ENCODE results near the gene AHDC1.
"Not testable (repeated sequence)": the region's sequence is repeated elsewhere in the genome, so short reads cannot be mapped to it uniquely, and the experiment has no call there.

The AHDC1 gene

GRCh38 chr1:27633640-27634176 is 29.8 kb upstream of the AHDC1 start:
- DNase-seq = no peak

- DNase-seq = no peak
Observed at GRCh38 chr1:27633298-27633610, 29.3 kb upstream of the AHDC1 start.

- DNase-seq = no peak
Observed at GRCh38 chr1:27632387-27633297, 28.7 kb upstream of the AHDC1 start.

- DNase-seq = no peak
Observed at GRCh38 chr1:27630859-27631491, 27.0 kb upstream of the AHDC1 start.

GRCh38 chr1:27628712-27629111 is 24.8 kb upstream of the AHDC1 start:
- no peak for DNase-seq

- DNase-seq = not testable (repeated sequence)
Observed at GRCh38 chr1:27627733-27628132, 23.8 kb upstream of the AHDC1 start.

- DNase-seq = no peak
Observed at GRCh38 chr1:27627061-27627460, 23.1 kb upstream of the AHDC1 start.

GRCh38 chr1:27626031-27626935 is 22.3 kb upstream of the AHDC1 start:
- peak; percentile 41 for DNase-seq

- DNase-seq = no peak
Observed at GRCh38 chr1:27624467-27625178, 20.7 kb upstream of the AHDC1 start.

GRCh38 chr1:27623327-27624212 is 19.6 kb upstream of the AHDC1 start:
- no peak for DNase-seq

- DNase-seq = no peak
Observed at GRCh38 chr1:27622828-27623227, 18.9 kb upstream of the AHDC1 start.

GRCh38 chr1:27621051-27621920 is 17.3 kb upstream of the AHDC1 start:
- DNase-seq = no peak

- not testable (repeated sequence) for DNase-seq
Observed at GRCh38 chr1:27619782-27620438, 16.0 kb upstream of the AHDC1 start.

GRCh38 chr1:27618341-27619082 is 14.6 kb upstream of the AHDC1 start:
- DNase-seq = peak; percentile 21

GRCh38 chr1:27617420-27617819 is 13.5 kb upstream of the AHDC1 start:
- DNase-seq = no peak

GRCh38 chr1:27616441-27616840 is 12.5 kb upstream of the AHDC1 start:
- peak; percentile 20 for DNase-seq

- peak; percentile 20 for DNase-seq
Observed at GRCh38 chr1:27615346-27616192, 11.6 kb upstream of the AHDC1 start.

Data from femur (tissue), 1 donor.